Measurements from ENCODE around the gene SERPINE1. TPM values are rescaled to one million over a fixed set of nuclear protein-coding genes. Genes with fewer than 3 reads are reported as not detected.

SERPINE1 gene
- total and polyA plus RNA-seq, 2 of the 13 experiments (the other 11 are each of a cell fraction or from before 2014, with no cell fraction given), result 21.2 to 1,576 TPM

DNA sequence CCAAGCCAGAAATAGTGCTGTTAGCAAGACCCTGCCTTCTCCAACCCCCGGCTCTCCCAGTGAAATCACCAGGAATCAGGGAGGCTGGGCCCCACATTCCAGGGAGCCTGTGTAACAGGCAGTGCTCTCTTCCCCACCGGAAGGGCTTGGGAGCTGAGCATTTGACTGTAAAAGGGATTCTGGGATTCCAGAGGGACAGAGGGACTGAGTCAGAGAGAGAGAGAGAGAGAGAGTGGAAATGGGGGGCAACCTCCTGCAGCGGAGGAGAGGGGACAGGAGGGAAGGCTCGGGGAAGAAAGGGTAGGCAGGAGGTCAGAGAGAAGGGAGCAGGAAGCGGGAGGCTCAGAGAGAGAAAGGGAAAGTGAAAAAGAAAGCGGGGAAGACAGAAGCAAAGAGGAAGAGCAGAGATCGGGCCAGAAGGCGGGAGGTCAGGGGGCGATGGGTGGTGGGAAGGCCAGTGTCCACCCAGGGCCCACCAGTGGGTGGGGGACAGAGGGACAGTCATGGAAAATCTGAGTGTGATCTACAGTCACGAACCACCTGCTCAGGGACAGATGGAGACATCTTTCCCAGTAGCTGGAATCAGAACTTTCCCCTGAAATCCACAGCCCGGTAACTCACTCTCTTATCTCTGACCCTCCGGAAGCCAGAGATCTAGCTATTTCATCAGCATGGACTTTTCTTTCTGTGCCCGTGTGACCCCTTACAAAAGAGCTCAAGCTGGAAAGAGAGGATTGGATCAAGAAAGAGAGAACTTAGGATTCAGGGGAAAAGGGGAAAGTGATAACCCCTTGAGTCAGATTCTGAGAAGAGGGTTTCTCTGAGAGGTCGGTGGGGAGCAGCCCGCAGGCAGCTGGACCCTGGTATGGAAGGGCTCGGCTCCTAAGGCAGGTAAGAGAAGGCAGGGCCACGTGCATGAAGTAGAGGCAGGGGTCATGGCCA lies 4.6 kb upstream of the SERPINE1 start (continued):
- TF ChIP-seq AKNA (CRISPR knock-in tag; IDR thresholded peaks at IDR 0.05; ENCODE audit: borderline replicate concordance) (no peak), GATA4 (IDR thresholded peaks at IDR 0.05; ENCODE audit: borderline replicate concordance, low read depth) (0 out of 2 replicates have a peak, but pooled peaks have one; percentile 43), ZNF547 (CRISPR knock-in tag; IDR thresholded peaks at IDR 0.05) (peak; percentile 46; the same call in 1 of the 2 replicates), MTERF4 (CRISPR knock-in tag; IDR thresholded peaks at IDR 0.05) (0 out of 2 replicates have a peak, but pooled peaks have one; percentile 35), ZNF432 (CRISPR knock-in tag; IDR thresholded peaks at IDR 0.05; ENCODE audit: borderline replicate concordance) (no peak), ZNF709 (CRISPR knock-in tag; IDR thresholded peaks at IDR 0.05) (no peak), ZNF530 (CRISPR knock-in tag; IDR thresholded peaks at IDR 0.05; ENCODE audit: low read depth) (no peak), NR2F6 (IDR thresholded peaks at IDR 0.05) (peak; percentile 81), NR2F6 (CRISPR knock-in tag; IDR thresholded peaks at IDR 0.05) (peak; percentile 85), ERF (CRISPR knock-in tag; IDR thresholded peaks at IDR 0.05) (0 out of 2 replicates have a peak, but pooled peaks have one; percentile 32), ETV6 (CRISPR knock-in tag; conservative IDR thresholded peaks at IDR 0.05) (no peak), ZNF574 (CRISPR knock-in tag; IDR thresholded peaks at IDR 0.05) (peak; percentile 48; the same call in 1 of the 2 replicates), ZNF777 (CRISPR knock-in tag; IDR thresholded peaks at IDR 0.05) (no peak), HCFC1 (IDR thresholded peaks at IDR 0.05; ENCODE audit: low read depth, low read length) (no peak), TOPORS (CRISPR knock-in tag; IDR thresholded peaks at IDR 0.05) (no peak)
- TF ChIP-seq, protein P1, sequence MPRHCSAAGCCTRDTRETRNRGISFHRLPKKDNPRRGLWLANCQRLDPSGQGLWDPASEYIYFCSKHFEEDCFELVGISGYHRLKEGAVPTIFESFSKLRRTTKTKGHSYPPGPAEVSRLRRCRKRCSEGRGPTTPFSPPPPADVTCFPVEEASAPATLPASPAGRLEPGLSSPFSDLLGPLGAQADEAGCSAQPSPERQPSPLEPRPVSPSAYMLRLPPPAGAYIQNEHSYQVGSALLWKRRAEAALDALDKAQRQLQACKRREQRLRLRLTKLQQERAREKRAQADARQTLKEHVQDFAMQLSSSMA (CRISPR knock-in tag; IDR thresholded peaks at IDR 0.05), result 0 out of 2 replicates have a peak, but pooled peaks have one; percentile 46
- TF ChIP-seq, protein P2, sequence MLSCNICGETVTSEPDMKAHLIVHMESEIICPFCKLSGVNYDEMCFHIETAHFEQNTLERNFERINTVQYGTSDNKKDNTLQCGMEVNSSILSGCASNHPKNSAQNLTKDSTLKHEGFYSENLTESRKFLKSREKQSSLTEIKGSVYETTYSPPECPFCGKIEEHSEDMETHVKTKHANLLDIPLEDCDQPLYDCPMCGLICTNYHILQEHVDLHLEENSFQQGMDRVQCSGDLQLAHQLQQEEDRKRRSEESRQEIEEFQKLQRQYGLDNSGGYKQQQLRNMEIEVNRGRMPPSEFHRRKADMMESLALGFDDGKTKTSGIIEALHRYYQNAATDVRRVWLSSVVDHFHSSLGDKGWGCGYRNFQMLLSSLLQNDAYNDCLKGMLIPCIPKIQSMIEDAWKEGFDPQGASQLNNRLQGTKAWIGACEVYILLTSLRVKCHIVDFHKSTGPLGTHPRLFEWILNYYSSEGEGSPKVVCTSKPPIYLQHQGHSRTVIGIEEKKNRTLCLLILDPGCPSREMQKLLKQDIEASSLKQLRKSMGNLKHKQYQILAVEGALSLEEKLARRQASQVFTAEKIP (CRISPR knock-in tag; IDR thresholded peaks at IDR 0.05; ENCODE audit: borderline replicate concordance), result no peak

All from HepG2 (cell line).